ENCODE results near the gene LRP1B.
"Not testable (repeated sequence)": the region's sequence is repeated elsewhere in the genome, so short reads cannot be mapped to it uniquely, and the experiment has no call there.

LRP1B gene

GRCh38 chr2:141200191-141200590 is 930.6 kb downstream of the LRP1B start:
- DNase-seq, result no peak

- no peak for DNase-seq
Measured at GRCh38 chr2:141199711-141200110, 931.1 kb downstream of the LRP1B start.

- DNase-seq, result no peak
Measured at GRCh38 chr2:141195087-141195486, 935.7 kb downstream of the LRP1B start.

- no peak for DNase-seq
Measured at GRCh38 chr2:141187075-141187439, 943.8 kb downstream of the LRP1B start.

- DNase-seq, result no peak
Measured at GRCh38 chr2:141186413-141187074, 944.3 kb downstream of the LRP1B start.

GRCh38 chr2:141182246-141182645 is 948.6 kb downstream of the LRP1B start:
- no peak for DNase-seq

- not testable (repeated sequence) for DNase-seq
Measured at GRCh38 chr2:141169117-141169516, 961.7 kb downstream of the LRP1B start.

GRCh38 chr2:141162314-141162713 is 968.5 kb downstream of the LRP1B start:
- no peak for DNase-seq

GRCh38 chr2:141151611-141152286 is 979.1 kb downstream of the LRP1B start:
- no peak for DNase-seq

- no peak for DNase-seq
Measured at GRCh38 chr2:141142025-141142424, 988.8 kb downstream of the LRP1B start.

GRCh38 chr2:141137122-141137693 is 993.6 kb downstream of the LRP1B start:
- DNase-seq, result peak; percentile 63

- DNase-seq, result no peak
Measured at GRCh38 chr2:141133883-141134282, 996.9 kb downstream of the LRP1B start.

GRCh38 chr2:141125432-141125831 is 1005.4 kb downstream of the LRP1B start:
- DNase-seq, result no peak

- DNase-seq, result no peak
Measured at GRCh38 chr2:141118836-141119235, 1012.0 kb downstream of the LRP1B start.

GRCh38 chr2:141113301-141113700 is 1017.5 kb downstream of the LRP1B start:
- no peak for DNase-seq

GRCh38 chr2:141109633-141110032 is 1021.2 kb downstream of the LRP1B start:
- DNase-seq, result no peak

- no peak for DNase-seq
Measured at GRCh38 chr2:141105763-141106162, 1025.1 kb downstream of the LRP1B start.

GRCh38 chr2:141103216-141103615 is 1027.6 kb downstream of the LRP1B start:
- DNase-seq, result no peak

GRCh38 chr2:141079231-141079630 is 1051.6 kb downstream of the LRP1B start:
- DNase-seq, result no peak

GRCh38 chr2:141075753-141076152 is 1055.1 kb downstream of the LRP1B start:
- DNase-seq, result no peak

- no peak for DNase-seq
Measured at GRCh38 chr2:141068053-141068682, 1062.6 kb downstream of the LRP1B start.

- no peak for DNase-seq
Measured at GRCh38 chr2:141065042-141065441, 1065.8 kb downstream of the LRP1B start.

GRCh38 chr2:141063406-141063805 is 1067.4 kb downstream of the LRP1B start:
- DNase-seq, result no peak

GRCh38 chr2:141062443-141062842 is 1068.4 kb downstream of the LRP1B start:
- DNase-seq, result no peak
